H9 (cell line): ENCODE results near the gene KRT32. TPM values are rescaled to one million over a fixed set of nuclear protein-coding genes. Genes with fewer than 3 reads are reported as not detected.

Source experiments
- DNase-seq: peaks from one replicate; pipeline ENCODE4 v3.0.0-alpha.2; 2017
- H2AFZ ChIP-seq: one replicate; pipeline ENCODE4 v1.6.1; 2013; ENCODE audit warnings: mild to moderate bottlenecking, low read length, control low read depth, moderate library complexity
- H2AK5ac ChIP-seq: 2 replicates; pipeline ENCODE4 v1.6.1; 2013; ENCODE audit warnings: low read length, control low read depth, mixed read lengths; ENCODE audit not compliant: insufficient read length
- H2BK120ac ChIP-seq: one replicate; pipeline ENCODE4 v1.6.1; 2013; ENCODE audit warnings: low read depth, mild to moderate bottlenecking, low read length, control low read depth, inconsistent platforms; ENCODE audit not compliant: poor library complexity, severe bottlenecking
- H2BK12ac ChIP-seq: 2 replicates; pipeline ENCODE4 v1.6.1; 2013; ENCODE audit warnings: low read length, control low read depth, mixed read lengths, low read depth; ENCODE audit not compliant: insufficient read length
- H2BK15ac ChIP-seq: 2 replicates; pipeline ENCODE4 v1.6.1; 2013; ENCODE audit warnings: low read depth, low read length, control low read depth
- H2BK20ac ChIP-seq: one replicate; pipeline ENCODE4 v1.6.1; 2013; ENCODE audit warnings: low read depth, mild to moderate bottlenecking, low read length, control low read depth, inconsistent platforms; ENCODE audit not compliant: poor library complexity, severe bottlenecking
- H2BK5ac ChIP-seq: 2 replicates; pipeline ENCODE4 v1.6.1; 2013; ENCODE audit warnings: low read length, control low read depth, mixed read lengths; ENCODE audit not compliant: insufficient read length
- H3K14ac ChIP-seq: 2 replicates; pipeline ENCODE4 v1.6.1; 2013; ENCODE audit warnings: low read length, control low read depth; ENCODE audit not compliant: insufficient read depth
- H3K18ac ChIP-seq: 2 replicates; pipeline ENCODE4 v1.6.1; 2013; ENCODE audit warnings: low read depth, mild to moderate bottlenecking, mixed read lengths, low read length, control low read depth; ENCODE audit not compliant: insufficient read length
- H3K23ac ChIP-seq: 2 replicates; pipeline ENCODE4 v1.6.1; 2013; ENCODE audit warnings: low read length, control low read depth, mixed read lengths, low read depth; ENCODE audit not compliant: insufficient read length
- H3K23me2 ChIP-seq: 2 replicates; pipeline ENCODE4 v1.6.1; 2013; ENCODE audit warnings: low read depth, mild to moderate bottlenecking, mixed read lengths, low read length, control low read depth; ENCODE audit not compliant: insufficient read length, poor library complexity, severe bottlenecking
- H3K27ac ChIP-seq: 2 replicates; pipeline ENCODE4 v1.5.1; 2013; ENCODE audit warnings: low read length, control low read depth, mixed read lengths, low read depth; ENCODE audit not compliant: insufficient read length
- H3K27me3 ChIP-seq: 2 replicates; pipeline ENCODE4 v1.6.1; 2013; ENCODE audit warnings: low read length, control low read depth, inconsistent platforms; ENCODE audit not compliant: insufficient read depth
- H3K4ac ChIP-seq: 2 replicates; pipeline ENCODE4 v1.6.1; 2013; ENCODE audit warnings: low read depth, mild to moderate bottlenecking, control low read depth, inconsistent platforms, low read length, moderate library complexity
- H3K4me1 ChIP-seq: 2 replicates; pipeline ENCODE4 v1.6.1; 2013; ENCODE audit warnings: low read length, control low read depth, inconsistent platforms; ENCODE audit not compliant: insufficient read depth
- H3K4me2 ChIP-seq: 2 replicates; pipeline ENCODE4 v1.6.1; 2013; ENCODE audit warnings: low read length, control low read depth, mixed read lengths; ENCODE audit not compliant: insufficient read length, insufficient read depth
- H3K56ac ChIP-seq: 2 replicates; pipeline ENCODE4 v1.6.1; 2013; ENCODE audit warnings: low read depth, mild to moderate bottlenecking, mixed read lengths, low read length, control low read depth; ENCODE audit not compliant: insufficient read length
- H3K79me1 ChIP-seq: 2 replicates; pipeline ENCODE4 v1.6.1; 2013; ENCODE audit warnings: low read depth, mild to moderate bottlenecking, moderate library complexity, low read length, control low read depth, inconsistent platforms; ENCODE audit not compliant: insufficient read depth, poor library complexity, severe bottlenecking
- H3K79me2 ChIP-seq: 2 replicates; pipeline ENCODE4 v1.6.1; 2013; ENCODE audit warnings: low read length, control low read depth, inconsistent platforms; ENCODE audit not compliant: insufficient read depth
- H3K9ac ChIP-seq: 2 replicates; pipeline ENCODE4 v1.6.1; 2013; ENCODE audit warnings: low read length, control low read depth, mixed read lengths; ENCODE audit not compliant: insufficient read length; ENCODE audit errors: extremely low read depth
- H3K9me3 ChIP-seq: one replicate; pipeline ENCODE4 v1.6.1; 2013; ENCODE audit warnings: low read depth, low read length, inconsistent platforms; ENCODE audit not compliant: control insufficient read depth
- H3T11ph ChIP-seq: one replicate; pipeline ENCODE4 v1.6.1; 2013; ENCODE audit warnings: mild to moderate bottlenecking, low read length, control low read depth, inconsistent platforms
- H4K20me1 ChIP-seq: one replicate; pipeline ENCODE4 v1.6.1; 2013; ENCODE audit not compliant: control insufficient read depth, insufficient read length, insufficient read depth
- H4K5ac ChIP-seq: 2 replicates; pipeline ENCODE4 v1.6.1; 2013; ENCODE audit warnings: low read depth, mild to moderate bottlenecking, mixed read lengths, low read length, control low read depth; ENCODE audit not compliant: insufficient read length
- H4K8ac ChIP-seq: replicated peaks from 2 replicates; pipeline ENCODE4 v1.6.1; 2013; ENCODE audit warnings: low read length, control low read depth, mixed read lengths, low read depth; ENCODE audit not compliant: insufficient read length
- H4K91ac ChIP-seq: 2 replicates; pipeline ENCODE4 v1.6.1; 2013; ENCODE audit warnings: low read depth, mild to moderate bottlenecking, moderate library complexity, mixed read lengths, low read length, control low read depth; ENCODE audit not compliant: insufficient read length
- H3K27ac Mint-ChIP-seq, 3 experiments: 2 replicates in 2 of 3; 3 replicates in 1 of 3; pipeline ENCODE4 v1.8.0; 2020 to 2021; ENCODE audit warnings: mixed read lengths in 3 of 3, mild to moderate bottlenecking in 1 of 3, moderate library complexity in 1 of 3
- H3K27me3 Mint-ChIP-seq: 2 replicates; pipeline ENCODE4 v1.8.0; 2021; ENCODE audit warnings: low read depth, mild to moderate bottlenecking, moderate library complexity, mixed read lengths
- H3K36me3 Mint-ChIP-seq, 3 experiments: 2 replicates in 2 of 3; 3 replicates in 1 of 3; pipeline ENCODE4 v1.8.0; 2020 to 2021; ENCODE audit warnings: low read depth in 3 of 3, mixed read lengths in 3 of 3; ENCODE audit not compliant: insufficient read depth in 1 of 3
- H3K4me1 Mint-ChIP-seq, 2 experiments: 2 replicates each; pipeline ENCODE4 v1.8.0; 2020; ENCODE audit warnings: mixed read lengths in 2 of 2
- H3K4me3 Mint-ChIP-seq, 2 experiments: 2 replicates in 1 of 2; 3 replicates in 1 of 2; pipeline ENCODE4 v1.8.0; 2020 to 2021; ENCODE audit warnings: mild to moderate bottlenecking in 2 of 2, mixed read lengths in 2 of 2, moderate library complexity in 1 of 2
- H3K9me3 Mint-ChIP-seq, 2 experiments: 2 replicates in 1 of 2; 3 replicates in 1 of 2; pipeline ENCODE4 v1.8.0; 2020; ENCODE audit warnings: mild to moderate bottlenecking in 2 of 2, mixed read lengths in 2 of 2, moderate library complexity in 1 of 2
- CTCF ChIP-seq: fragments of 200-600 bp; sonication (generic); conservative IDR thresholded peaks from 3 replicates; pipeline ENCODE4 v1.8.0; 2021; ENCODE audit warnings: antibody characterized with exemption, mild to moderate bottlenecking
- WGBS: extraction: QIAGEN DNeasy Blood & Tissue Kit; methylation state at CpG from one replicate; pipeline ENCODE4 v1.1.7; 2013; ENCODE audit warnings: missing lambda C conversion rate, low lambda C conversion rate, mixed read lengths; ENCODE audit not compliant: insufficient read length; ENCODE audit errors: extremely low coverage; 5-methylcytosine and 5-hydroxymethylcytosine counted together
- total RNA-seq: library from RNA; stranded (reverse); gene quantifications from 2 replicates; pipeline ENCODE4 v1.2.1, GENCODE V29; 2021

Gene KRT32
- total RNA-seq, 1 experiment from 2014 or later = not detected

GRCh38 chr17:41437769-41438168 is 29.4 kb downstream of the KRT32 start:
- Histone ChIP-seq H2BK15ac (no peak overlapping the region), H3T11ph (no peak overlapping the region), H3K23ac (no peak overlapping the region), H2AK5ac (no peak overlapping the region), H4K20me1 (no peaks in the 10 kb centered on the region), H3K56ac (no peak overlapping the region), H3K4ac (no peak overlapping the region), H3K27me3 (no peaks in the 10 kb centered on the region), H3K4me1 (no peaks in the 10 kb centered on the region), H3K9ac (no peak overlapping the region), H2BK20ac (no peak overlapping the region), H2BK12ac (no peak overlapping the region), H3K79me2 (no peaks in the 10 kb centered on the region), H4K8ac (no peak overlapping the region), H3K27ac (no peak overlapping the region), H2AFZ (no peak overlapping the region), H4K91ac (no peak overlapping the region), H2BK120ac (no peak overlapping the region), H3K4me2 (no peak overlapping the region), H3K9me3 (no peaks in the 10 kb centered on the region), H3K18ac (no peak overlapping the region), H2BK5ac (no peak overlapping the region), H3K79me1 (no peaks in the 10 kb centered on the region), H3K14ac (no peak overlapping the region), H3K23me2 (no peaks in the 10 kb centered on the region), H4K5ac (no peak overlapping the region)
- no CpG with 5 or more reads among the region's 9 CpGs for WGBS
- no peak for TF ChIP-seq CTCF
- Mint-ChIP-seq H3K36me3 (no peaks in the 10 kb centered on the region; a peak in 1 of 7 replicates), H3K4me3 (no peak overlapping the region), H3K27me3 (peaks cover 10% of the 10 kb centered on the region), H3K27ac (peak overlapping the region in 1 of 3 experiments; percentile 62; a peak in 1 of 7 replicates), H3K9me3 (no peaks in the 10 kb centered on the region; a peak in 1 of 5 replicates), H3K4me1 (peaks cover 2 to 4% of the 10 kb centered on the region in 2 experiments)
- DNase-seq = no peak
